ENCODE measurements around the gene LARP4B.

The LARP4B gene

GRCh38 chr10:822661-823367 lies 108.7 kb downstream of the LARP4B start:
- no peak for DNase-seq

- no peak for DNase-seq
These were observed 109.3 kb downstream of the LARP4B start for GRCh38 chr10:822197-822596.

DNA sequence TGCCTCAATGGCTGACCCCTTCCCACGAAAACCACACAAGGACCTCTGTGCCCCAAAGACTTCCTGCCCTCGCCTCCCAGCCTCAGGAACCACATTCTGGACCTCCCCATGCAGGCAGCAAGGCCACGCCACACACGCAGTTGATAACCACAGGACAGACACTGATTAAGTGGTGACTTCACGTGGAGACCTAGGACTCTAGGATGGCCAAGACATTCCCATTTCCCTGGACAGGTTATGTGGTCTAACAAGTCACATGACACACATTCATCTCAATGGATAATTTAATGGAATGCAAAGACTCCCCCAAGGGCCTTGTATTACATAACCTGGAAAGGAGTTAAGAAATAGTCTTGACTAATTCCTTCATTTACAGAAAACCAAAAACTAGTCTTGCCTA lies 110.2 kb downstream of the LARP4B start:
- DNase-seq, result no peak

GRCh38 chr10:819816-820215 lies 111.7 kb downstream of the LARP4B start:
- DNase-seq, result no peak

- DNase-seq, result no peak
These were observed 112.2 kb downstream of the LARP4B start for GRCh38 chr10:819326-819725.

GRCh38 chr10:818526-819220 lies 112.8 kb downstream of the LARP4B start:
- no peak for DNase-seq

DNA sequence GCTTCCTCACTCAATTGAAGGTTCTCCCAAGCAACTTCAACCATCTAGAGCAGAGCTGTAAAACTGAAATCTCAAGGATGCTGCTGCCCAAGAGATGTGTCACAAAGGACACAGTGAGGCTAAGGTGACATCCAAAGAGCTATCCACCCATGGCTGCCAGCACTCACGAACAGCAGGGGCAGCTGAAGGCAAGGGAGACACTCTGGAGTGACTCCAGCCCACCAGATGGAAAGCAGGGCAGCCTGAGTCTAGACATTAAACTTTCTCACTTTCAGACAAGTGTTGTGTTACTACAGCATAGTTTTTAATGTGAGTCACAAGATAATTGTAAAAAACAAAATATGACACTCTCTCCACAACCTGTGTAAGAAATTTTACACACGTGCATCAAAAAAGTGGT lies 113.5 kb downstream of the LARP4B start:
- DNase-seq, result no peak

GRCh38 chr10:817371-817770 lies 114.1 kb downstream of the LARP4B start:
- DNase-seq, result no peak

DNA sequence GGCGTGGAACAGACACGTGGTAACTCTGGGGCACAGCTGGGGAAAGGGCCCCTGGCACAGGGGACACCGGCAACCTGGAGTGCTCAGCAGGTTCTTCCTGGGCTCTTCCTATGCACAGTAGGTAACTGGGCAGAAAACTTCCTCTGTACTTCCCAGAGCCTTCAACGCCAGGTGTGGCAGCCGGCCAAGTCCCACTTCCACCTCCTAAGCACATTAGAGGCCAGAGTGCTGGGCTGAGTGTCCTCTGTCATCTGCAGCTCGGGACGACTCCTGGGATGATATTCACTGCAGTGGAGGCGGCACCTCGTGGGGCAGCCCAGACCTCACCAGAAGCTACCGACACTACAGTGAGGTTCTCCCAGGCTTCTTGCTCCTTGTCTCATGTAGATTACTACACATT lies 114.5 kb downstream of the LARP4B start:
- DNase-seq, result no peak

GRCh38 chr10:816091-816477 lies 115.4 kb downstream of the LARP4B start:
- no peak for DNase-seq

GRCh38 chr10:815338-816090 lies 116.0 kb downstream of the LARP4B start:
- no peak for DNase-seq

GRCh38 chr10:814536-815302 lies 116.8 kb downstream of the LARP4B start:
- no peak for DNase-seq

DNA sequence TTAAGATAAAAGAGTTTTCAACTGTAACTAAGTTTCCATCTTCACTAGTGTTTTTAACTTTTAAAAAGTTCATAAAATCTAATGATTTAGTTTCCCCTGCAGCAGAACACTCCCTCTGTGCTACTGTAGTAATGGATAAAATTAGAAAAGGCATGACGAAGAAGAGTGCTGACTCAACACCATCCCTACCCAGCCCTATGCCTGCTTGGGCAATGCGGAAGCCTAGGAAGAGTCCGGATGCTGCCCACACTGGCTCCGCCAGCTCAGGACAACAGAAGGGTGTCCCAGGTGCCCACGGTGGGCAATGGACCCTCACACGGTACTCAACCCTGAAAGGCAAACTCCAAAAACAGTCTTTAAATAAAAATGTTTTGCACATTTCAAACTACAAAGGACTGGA lies 118.2 kb downstream of the LARP4B start:
- DNase-seq, result no peak

- no peak for DNase-seq
These were observed 118.7 kb downstream of the LARP4B start for GRCh38 chr10:812787-813186.

- DNase-seq, result no peak
These were observed 119.9 kb downstream of the LARP4B start for GRCh38 chr10:811379-812175.

- no peak for DNase-seq
These were observed 121.1 kb downstream of the LARP4B start for GRCh38 chr10:810351-810846.

DNA sequence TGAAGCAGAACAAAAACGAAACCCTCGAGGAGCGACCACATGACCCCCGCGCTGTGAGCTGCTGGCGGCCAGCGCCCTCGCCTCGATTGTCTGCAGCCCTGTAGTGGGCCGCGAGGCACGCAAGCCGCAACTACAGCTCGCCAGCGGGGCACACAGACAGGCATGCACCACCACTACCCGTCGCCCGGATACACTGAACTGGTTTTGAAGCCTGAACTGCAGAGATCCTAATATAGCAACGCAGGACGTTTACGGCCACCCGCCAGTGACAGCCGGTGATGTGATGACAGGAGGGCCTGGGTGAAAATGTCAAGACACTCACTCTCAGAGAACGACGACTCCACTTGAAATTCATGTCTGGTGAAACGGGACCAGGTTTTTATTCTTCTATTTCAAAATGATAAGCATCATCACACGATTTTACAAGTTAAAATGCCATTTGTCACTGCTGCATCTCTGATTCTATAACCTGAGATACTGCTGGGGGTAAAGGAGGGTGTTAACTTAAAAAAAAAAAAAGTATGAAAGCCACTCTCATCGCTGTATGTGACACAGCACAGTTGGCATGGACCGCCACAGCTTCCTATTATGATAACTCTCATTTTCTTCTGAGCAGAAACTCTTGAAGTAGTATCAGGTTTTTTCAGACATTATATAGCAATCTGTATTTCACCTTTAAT lies 121.7 kb downstream of the LARP4B start:
- DNase-seq, result no peak

- DNase-seq, result no peak
These were observed 123.5 kb downstream of the LARP4B start for GRCh38 chr10:807958-808353.

DNA sequence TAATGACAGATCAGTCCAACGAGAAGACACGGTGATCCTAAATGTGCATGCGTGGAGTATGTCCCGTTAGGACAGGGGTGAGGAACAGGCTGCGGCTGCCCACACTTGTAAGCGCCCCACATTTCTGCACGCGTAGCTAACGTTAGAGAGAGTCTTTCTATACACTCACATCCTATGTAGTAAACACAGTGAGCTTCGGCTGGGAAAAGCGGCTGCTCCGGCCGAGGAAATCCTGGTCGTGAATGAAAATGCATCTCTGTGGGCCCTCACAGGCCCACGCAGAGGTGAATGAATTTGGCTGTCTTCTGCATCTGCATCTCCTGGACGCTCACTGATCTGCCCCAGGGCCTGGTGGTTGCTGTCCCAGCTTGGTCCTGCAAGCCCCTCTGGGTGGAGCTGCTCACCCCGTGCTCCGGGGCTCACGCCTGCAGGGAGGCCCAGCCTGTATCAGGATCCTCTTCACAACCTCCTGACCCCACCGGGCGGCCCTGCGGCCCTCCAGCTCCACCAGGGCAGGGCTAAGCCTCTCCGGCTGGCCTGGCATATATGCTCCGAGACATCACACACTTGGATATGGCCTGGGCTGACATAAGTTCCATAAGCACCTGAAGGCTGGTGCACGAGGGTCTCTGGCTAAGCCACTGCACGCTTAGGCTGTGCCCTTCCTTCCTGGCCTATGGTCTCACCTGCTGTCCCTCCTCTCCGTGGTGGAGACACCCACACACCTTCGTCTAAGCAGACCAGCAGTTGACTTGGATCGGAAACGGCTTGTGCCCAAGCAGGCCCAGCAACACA lies 124.1 kb downstream of the LARP4B start:
- no peak for DNase-seq

DNA sequence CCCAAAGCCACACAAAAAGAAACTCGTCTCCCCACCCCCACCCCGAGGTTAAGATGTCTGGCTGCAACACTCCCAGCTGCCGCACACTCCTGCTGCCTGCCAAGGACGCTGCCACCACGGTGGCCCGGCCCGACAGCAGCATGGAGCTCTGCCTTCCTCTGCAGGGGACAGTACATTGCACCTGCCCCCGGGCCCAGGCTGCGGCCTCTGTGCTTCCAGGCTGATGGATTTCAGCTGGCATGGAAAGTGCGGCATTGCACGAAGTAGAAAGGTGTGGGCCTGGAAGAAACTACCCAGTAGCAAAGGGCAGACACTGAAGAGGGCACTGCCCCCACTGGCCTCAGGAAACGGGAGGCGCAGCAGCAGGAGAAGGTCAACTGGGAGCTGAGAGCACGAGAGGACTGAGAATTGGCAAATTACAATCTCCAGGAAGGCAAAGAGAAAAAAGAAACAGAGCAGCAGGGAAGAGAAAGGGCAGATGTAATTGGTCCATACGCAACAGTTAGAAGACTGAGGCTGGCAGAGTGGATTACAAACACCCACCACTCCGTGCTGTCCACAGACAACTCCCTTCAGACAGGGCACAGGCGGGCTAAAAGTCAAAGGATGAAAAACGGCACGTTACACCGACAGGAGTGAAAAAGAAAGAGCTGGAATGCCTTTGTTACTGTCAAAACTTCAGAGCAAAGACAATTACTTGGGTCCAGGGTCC lies 124.9 kb downstream of the LARP4B start:
- no peak for DNase-seq

Measured in NCI-H748 treated with DMSO at 0.1 percent for 48 hours (cell line).